ENCODE measurements around the gene GTF2H1.

- TF ChIP-seq YY1 (IDR thresholded peaks at IDR 0.05; ENCODE audit: insufficient read depth, insufficient read length) (no peak), ZNF274 (IDR thresholded peaks at IDR 0.05; ENCODE audit: low read depth, low read length) (no peak), SUZ12 (IDR thresholded peaks at IDR 0.05; ENCODE audit: extremely low read depth, insufficient read depth, insufficient read length) (no peak)
These were observed 61.8 kb downstream of the GTF2H1 start for GRCh38 chr11:18384157-18384641.

Data from NT2/D1 (cell line).